ENCODE data around the gene LYL1. TPM values are rescaled to one million over a fixed set of nuclear protein-coding genes. Genes with fewer than 3 reads are reported as not detected.

The LYL1 gene
- total RNA-seq, 1 experiment from 2014 or later = 0.63 TPM

DNA sequence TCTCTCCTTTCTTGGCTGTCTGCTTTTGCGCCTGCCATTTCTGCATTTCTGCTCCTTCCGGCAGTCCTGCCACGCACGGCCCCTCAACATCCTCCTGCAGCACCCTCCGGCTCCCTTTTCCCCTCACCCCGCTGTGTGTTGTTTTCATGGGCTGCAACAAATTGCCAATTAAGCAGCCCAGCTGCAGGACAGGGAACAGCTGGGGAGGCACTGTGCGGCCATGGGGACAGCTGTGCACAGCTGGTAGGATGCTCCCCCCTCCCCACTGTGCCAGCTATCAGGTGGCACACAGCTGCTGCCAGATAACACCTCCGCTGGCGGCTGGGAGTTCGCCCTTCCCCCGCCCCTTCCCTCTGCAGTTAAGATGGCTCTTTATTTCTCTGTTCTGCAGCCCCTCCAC is 25.4 kb downstream of the LYL1 start:
- Histone ChIP-seq H2BK5ac (ENCODE audit: insufficient read length, low read length) (no peak overlapping the region), H3K23ac (ENCODE audit: insufficient read length, low read depth, low read length) (no peak overlapping the region), H3K18ac (ENCODE audit: insufficient read length, low read depth, low read length) (no peak overlapping the region), H2BK20ac (ENCODE audit: low read depth, low read length, poor library complexity, severe bottlenecking) (no peak overlapping the region), H3K14ac (ENCODE audit: insufficient read depth, low read length) (no peak overlapping the region; the same call in 1 of the 2 replicates), H4K91ac (ENCODE audit: insufficient read length, low read depth, low read length) (no peak overlapping the region), H2BK12ac (ENCODE audit: insufficient read length, low read depth, low read length) (no peak overlapping the region), H2AFZ (ENCODE audit: low read length) (no peak overlapping the region), H4K20me1 (ENCODE audit: control insufficient read depth, insufficient read depth, insufficient read length) (no peaks in the 10 kb centered on the region), H3T11ph (ENCODE audit: low read length) (no peak overlapping the region), H3K56ac (ENCODE audit: insufficient read length, low read depth, low read length) (no peak overlapping the region), H4K8ac (replicated peaks; ENCODE audit: insufficient read length, low read depth, low read length) (no peak overlapping the region), H3K9ac (ENCODE audit: extremely low read depth, insufficient read length, low read length) (no peak overlapping the region), H3K27ac (ENCODE audit: insufficient read length, low read depth, low read length) (no peak overlapping the region), H3K4ac (ENCODE audit: low read depth, low read length) (no peak overlapping the region), H3K27me3 (ENCODE audit: insufficient read depth, low read length) (peaks cover 2% of the 10 kb centered on the region; the same call in 1 of the 2 replicates), H3K79me2 (ENCODE audit: insufficient read depth, low read length) (no peaks in the 10 kb centered on the region), H3K4me2 (ENCODE audit: insufficient read depth, insufficient read length, low read length) (no peak overlapping the region), H2BK15ac (ENCODE audit: low read depth, low read length) (no peak overlapping the region), H3K23me2 (ENCODE audit: insufficient read length, low read depth, low read length, poor library complexity, severe bottlenecking) (peaks cover 3% of the 10 kb centered on the region), H2BK120ac (ENCODE audit: low read depth, low read length, poor library complexity, severe bottlenecking) (no peak overlapping the region), H2AK5ac (ENCODE audit: insufficient read length, low read length) (no peak overlapping the region), H3K79me1 (ENCODE audit: insufficient read depth, low read depth, low read length, poor library complexity, severe bottlenecking) (no peaks in the 10 kb centered on the region), H4K5ac (ENCODE audit: insufficient read length, low read depth, low read length) (no peak overlapping the region), H3K9me3 (ENCODE audit: control insufficient read depth, low read depth, low read length) (no peaks in the 10 kb centered on the region), H3K4me1 (ENCODE audit: insufficient read depth, low read length) (peaks cover 8% of the 10 kb centered on the region; the same call in 1 of the 2 replicates)
- no peak for DNase-seq
- no peak overlapping the region for H3K27ac Mint-ChIP-seq
- H3K9me3 Mint-ChIP-seq = no peaks in the 10 kb centered on the region
- peaks cover 18 to 48% of the 10 kb centered on the region in 2 experiments for H3K4me1 Mint-ChIP-seq
- H3K4me3 Mint-ChIP-seq = peak overlapping the region in 1 of 2 experiments; percentile 45; a peak in 1 of 5 replicates
- H3K27me3 Mint-ChIP-seq (ENCODE audit: low read depth) = peaks cover 67% of the 10 kb centered on the region
- peaks cover 0 to 1% (median 0%) of the 10 kb centered on the region in 3 experiments; a peak in 1 of 7 replicates for H3K36me3 Mint-ChIP-seq (ENCODE audit: insufficient read depth in 1 of 3, low read depth in 3 of 3)
- no CpG with 5 or more reads among the region's 11 CpGs for WGBS (ENCODE audit: extremely low coverage, insufficient read length, low lambda C conversion rate)
- TF ChIP-seq CTCF (conservative IDR thresholded peaks at IDR 0.05) = no peak

Measured in H9 (cell line).